ENCODE results near the gene RBM19.

RBM19 gene

DNA sequence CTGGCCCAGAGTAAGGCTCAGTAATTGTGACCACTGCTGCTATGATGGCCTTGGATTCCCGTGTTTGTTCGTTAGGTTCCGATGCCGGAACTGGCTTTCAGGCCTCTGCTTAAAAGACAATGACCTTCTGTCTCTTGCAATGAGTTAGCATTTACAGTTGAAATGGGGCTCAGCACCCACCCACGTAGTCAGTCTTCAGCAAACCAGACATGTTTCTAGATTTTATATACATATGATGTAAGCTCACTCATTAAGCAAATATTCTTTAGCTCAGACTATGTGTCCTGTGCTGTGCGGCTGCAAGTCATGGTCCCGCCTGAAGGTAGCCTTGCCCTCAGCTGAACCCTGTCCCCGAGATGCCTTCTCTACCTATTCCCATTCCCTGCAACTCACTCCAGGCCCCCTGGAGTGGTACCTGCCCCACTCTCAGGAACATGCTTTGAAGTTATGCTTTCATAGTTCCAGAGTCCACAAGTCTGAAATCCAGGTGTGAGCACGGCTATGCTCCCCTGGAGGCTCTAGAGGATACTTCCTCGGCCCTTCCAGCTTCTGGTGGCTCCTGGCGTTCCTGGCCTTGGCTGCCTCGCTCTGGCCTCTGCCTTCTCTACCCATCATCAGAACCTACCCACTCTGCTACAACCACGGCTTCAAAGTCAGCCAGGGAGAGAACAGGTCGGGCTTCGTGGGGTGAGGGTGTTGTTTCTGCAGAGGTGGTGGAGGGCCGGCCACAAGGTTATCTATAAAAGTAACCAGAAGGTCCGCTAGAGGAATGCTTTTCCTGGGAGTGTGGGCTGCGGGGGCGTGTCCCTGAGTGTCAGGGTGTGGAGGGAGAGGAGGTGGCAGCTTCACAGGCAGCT, 157.8 kb downstream of the RBM19 start:
- H3K36me3 ChIP-seq = no peaks in the 10 kb centered on the region
- no peaks in the 10 kb centered on the region for H3K9me3 ChIP-seq
- H3K27ac ChIP-seq = no peak overlapping the region
- TF ChIP-seq, protein P1, sequence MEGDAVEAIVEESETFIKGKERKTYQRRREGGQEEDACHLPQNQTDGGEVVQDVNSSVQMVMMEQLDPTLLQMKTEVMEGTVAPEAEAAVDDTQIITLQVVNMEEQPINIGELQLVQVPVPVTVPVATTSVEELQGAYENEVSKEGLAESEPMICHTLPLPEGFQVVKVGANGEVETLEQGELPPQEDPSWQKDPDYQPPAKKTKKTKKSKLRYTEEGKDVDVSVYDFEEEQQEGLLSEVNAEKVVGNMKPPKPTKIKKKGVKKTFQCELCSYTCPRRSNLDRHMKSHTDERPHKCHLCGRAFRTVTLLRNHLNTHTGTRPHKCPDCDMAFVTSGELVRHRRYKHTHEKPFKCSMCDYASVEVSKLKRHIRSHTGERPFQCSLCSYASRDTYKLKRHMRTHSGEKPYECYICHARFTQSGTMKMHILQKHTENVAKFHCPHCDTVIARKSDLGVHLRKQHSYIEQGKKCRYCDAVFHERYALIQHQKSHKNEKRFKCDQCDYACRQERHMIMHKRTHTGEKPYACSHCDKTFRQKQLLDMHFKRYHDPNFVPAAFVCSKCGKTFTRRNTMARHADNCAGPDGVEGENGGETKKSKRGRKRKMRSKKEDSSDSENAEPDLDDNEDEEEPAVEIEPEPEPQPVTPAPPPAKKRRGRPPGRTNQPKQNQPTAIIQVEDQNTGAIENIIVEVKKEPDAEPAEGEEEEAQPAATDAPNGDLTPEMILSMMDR (IDR thresholded peaks at IDR 0.05) = no peak
- H3K4me1 ChIP-seq (ENCODE audit: control insufficient read depth in 1 of 2, insufficient read depth in 1 of 2, low read depth in 1 of 2, low read length in 1 of 2) = no peaks in the 10 kb centered on the region
- H3K27me3 ChIP-seq = no peaks in the 10 kb centered on the region
- H3K4me3 ChIP-seq (ENCODE audit: low read depth in 1 of 2, low read length in 1 of 2) = no peak overlapping the region

DNA sequence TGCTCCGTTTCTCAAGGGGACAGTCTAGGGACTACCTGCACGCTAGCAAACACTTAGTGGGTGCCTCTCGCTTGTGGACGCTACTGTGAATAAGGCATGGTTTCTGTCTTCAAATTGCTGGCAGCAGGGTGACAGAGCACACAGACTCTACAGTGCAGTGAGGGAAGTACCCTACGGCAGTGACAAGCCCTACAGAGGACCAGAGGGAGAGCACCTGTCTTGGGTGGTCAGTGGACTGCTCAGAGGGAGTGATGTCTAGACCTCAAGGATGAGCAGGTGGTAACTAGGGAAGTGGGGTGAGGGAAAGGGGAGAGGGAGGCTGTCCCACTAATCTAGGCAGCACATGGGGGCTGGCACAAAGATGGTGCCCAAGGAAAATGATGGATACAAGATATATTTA, 160.5 kb downstream of the RBM19 start:
- Histone ChIP-seq H3K27ac (no peak overlapping the region), H3K4me3 (ENCODE audit: low read depth in 1 of 2, low read length in 1 of 2) (no peak overlapping the region), H3K9me3 (no peaks in the 10 kb centered on the region), H3K36me3 (no peaks in the 10 kb centered on the region), H3K4me1 (ENCODE audit: control insufficient read depth in 1 of 2, insufficient read depth in 1 of 2, low read depth in 1 of 2, low read length in 1 of 2) (no peaks in the 10 kb centered on the region), H3K27me3 (no peaks in the 10 kb centered on the region)
- TF ChIP-seq, protein P1 (IDR thresholded peaks at IDR 0.05) = no peak

DNA sequence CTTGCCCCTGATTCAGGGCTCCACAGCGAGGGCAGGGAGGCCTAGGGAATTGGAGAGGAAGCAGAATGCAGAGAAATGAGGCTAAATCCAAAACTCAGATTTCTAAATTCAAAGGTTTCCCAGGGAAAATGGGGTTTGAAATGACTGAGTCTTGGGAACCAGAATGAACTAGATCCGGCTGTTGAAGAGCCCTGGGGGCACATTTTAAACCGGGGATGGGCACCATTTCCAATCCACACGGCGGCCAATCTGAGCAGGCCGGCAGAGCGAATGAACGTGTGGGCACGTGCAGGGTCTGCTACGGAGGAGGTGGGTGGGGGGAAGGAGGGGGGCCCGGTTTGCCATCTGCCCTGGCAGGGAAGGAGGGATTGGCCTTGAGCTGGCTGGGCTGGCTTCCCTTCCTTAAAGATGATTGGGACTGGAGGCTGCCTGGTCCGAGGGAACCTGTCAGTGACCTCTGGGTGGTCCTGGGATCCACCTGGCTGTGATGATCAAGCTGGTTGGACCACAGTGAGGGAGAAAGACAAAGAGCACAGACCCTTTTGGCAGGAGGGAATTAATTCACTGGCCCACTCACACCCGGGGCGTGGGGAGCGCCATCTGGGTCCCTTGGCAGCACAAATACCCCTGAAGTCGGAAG, 161.0 kb downstream of the RBM19 start:
- H3K4me1 ChIP-seq (ENCODE audit: control insufficient read depth in 1 of 2, insufficient read depth in 1 of 2, low read depth in 1 of 2, low read length in 1 of 2) = no peaks in the 10 kb centered on the region
- no peak overlapping the region for H3K27ac ChIP-seq
- TF ChIP-seq, protein P1 (IDR thresholded peaks at IDR 0.05) = no peak
- H3K27me3 ChIP-seq = no peaks in the 10 kb centered on the region
- H3K36me3 ChIP-seq = no peaks in the 10 kb centered on the region
- no peak overlapping the region for H3K4me3 ChIP-seq (ENCODE audit: low read depth in 1 of 2, low read length in 1 of 2)
- H3K9me3 ChIP-seq = no peaks in the 10 kb centered on the region

DNA sequence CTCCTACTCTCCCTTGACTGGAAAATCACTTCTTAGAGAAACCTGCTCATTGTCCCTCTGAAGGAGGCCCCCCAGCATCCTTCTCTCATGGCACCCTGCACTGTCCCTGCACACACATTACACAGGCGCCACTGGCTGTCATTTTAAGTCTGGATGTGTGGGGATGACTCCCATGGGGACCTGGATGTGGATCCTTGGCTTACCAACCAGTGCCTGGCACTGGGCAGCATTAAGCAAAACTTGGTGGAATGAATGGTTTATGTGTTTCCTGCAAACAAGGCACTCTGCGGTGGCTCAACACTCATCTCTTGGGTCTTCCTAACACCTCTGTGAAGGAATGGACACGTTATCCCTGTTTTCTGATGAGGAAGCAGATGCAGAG, 162.4 kb downstream of the RBM19 start:
- Histone ChIP-seq H3K36me3 (no peaks in the 10 kb centered on the region), H3K4me1 (ENCODE audit: control insufficient read depth in 1 of 2, insufficient read depth in 1 of 2, low read depth in 1 of 2, low read length in 1 of 2) (no peaks in the 10 kb centered on the region), H3K27me3 (no peaks in the 10 kb centered on the region), H3K27ac (no peak overlapping the region), H3K4me3 (ENCODE audit: low read depth in 1 of 2, low read length in 1 of 2) (no peak overlapping the region), H3K9me3 (no peaks in the 10 kb centered on the region)
- TF ChIP-seq, protein P1 (IDR thresholded peaks at IDR 0.05) = no peak

DNA sequence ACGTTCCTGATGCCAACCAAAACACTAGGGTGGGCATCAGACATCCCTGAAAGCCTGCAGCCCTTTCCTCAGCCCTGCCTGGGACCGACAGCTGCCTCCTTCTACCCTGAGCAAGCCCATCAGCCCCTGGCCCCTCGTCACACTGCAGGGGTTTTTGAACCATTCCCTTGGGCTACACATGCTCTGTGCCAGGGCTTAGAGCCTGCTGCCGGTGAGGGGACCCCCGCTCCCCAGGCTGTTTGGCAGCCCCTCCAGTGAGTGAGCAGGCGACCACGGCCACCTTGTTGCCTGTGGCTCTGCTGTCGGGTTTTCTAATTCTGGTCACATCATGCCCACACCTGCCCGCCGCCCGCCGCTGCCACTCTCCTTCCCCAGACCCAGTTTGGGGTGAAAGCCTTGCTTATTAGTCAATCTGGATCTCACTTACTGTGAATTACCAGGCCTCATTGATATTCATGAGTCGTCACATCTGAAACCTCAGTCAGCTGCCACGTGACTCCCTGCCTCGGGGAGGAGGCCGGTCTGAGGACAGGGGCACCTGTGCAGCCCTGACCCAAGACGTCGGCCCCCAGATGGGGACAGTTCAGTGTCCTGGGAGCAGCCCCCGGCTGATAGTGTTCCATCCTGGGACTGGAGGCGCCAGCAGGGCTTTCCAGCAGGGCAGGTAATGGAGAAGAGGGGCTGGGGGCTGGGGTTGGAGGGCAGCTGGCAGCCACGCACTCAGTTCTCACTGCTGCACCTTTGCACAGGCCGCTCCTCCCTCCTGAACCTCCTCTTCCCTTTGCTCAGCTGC, 163.0 kb downstream of the RBM19 start:
- Histone ChIP-seq H3K36me3 (no peaks in the 10 kb centered on the region), H3K27me3 (no peaks in the 10 kb centered on the region), H3K4me3 (ENCODE audit: low read depth in 1 of 2, low read length in 1 of 2) (no peak overlapping the region), H3K4me1 (ENCODE audit: control insufficient read depth in 1 of 2, insufficient read depth in 1 of 2, low read depth in 1 of 2, low read length in 1 of 2) (no peaks in the 10 kb centered on the region), H3K9me3 (no peaks in the 10 kb centered on the region), H3K27ac (no peak overlapping the region)
- TF ChIP-seq, protein P1 (IDR thresholded peaks at IDR 0.05) = no peak

Measured in neutrophil (primary cell).